K562 (cell line): Measurements from ENCODE around the gene TRABD2B. TPM values are rescaled to one million over a fixed set of nuclear protein-coding genes. Genes with fewer than 3 reads are reported as not detected.

ENCODE experiments used
- ATAC-seq: fragments of 200-7000 bp; cut with Tn5 transposase; 3 replicates; pipeline ENCODE4 v1.9.1; 2020; ENCODE audit warnings: moderate library complexity
- BruUV-seq: library from RNA; stranded (reverse); fragments of 400-500 nt; replicated peaks from 2 replicates; lab custom pipeline; 2021; lab: Mats Ljungman, UMichigan
- CTCF ChIA-PET: fragments of 300-600 bp; formaldehyde crosslinking; extraction: SDS; loops from one replicate; lab custom pipeline; 2021; ENCODE audit warnings: low intra/inter-chr PET ratio; lab: Yijun Ruan, JAX
- POLR2A ChIA-PET: fragments of 300-600, 350-650 bp; sonication (Branson Sonifier 250); formaldehyde crosslinking; extraction: SDS; loops from one replicate; lab custom pipeline; 2021; ENCODE audit warnings: antibody characterized with exemption, inconsistent platforms; lab: Yijun Ruan, JAX
- DNase-seq, 4 experiments: peaks; one replicate each; pipeline versions ENCODE4 v3.0.0 to v3.0.0-alpha.2; 2011 to 2018; ENCODE audit warnings: low spot score in 3 of 4, mixed read lengths in 3 of 4; ENCODE audit errors: extremely low read depth in 1 of 4
- FAIRE-seq: peaks from 2 replicates; lab custom pipeline; 2011; peaks lifted over from hg19 to GRCh38; lab: Jason Lieb, UNC
- H2AFZ ChIP-seq: 2 replicates; pipeline ENCODE4 v1.6.0; 2011; ENCODE audit warnings: low read depth, low read length, control low read depth, inconsistent platforms
- H3K27ac ChIP-seq: fragments of 200-600 bp; 3 replicates; pipeline ENCODE4 v1.8.0; 2011; ENCODE audit warnings: low read depth, mild to moderate bottlenecking, control low read depth, inconsistent platforms, low read length, moderate library complexity, mixed read lengths; ENCODE audit errors: extremely low read depth
- H3K27me3 ChIP-seq, 2 experiments: fragments of 300-600 bp in 1 of 2; 2 replicates in 1 of 2; 3 replicates in 1 of 2; pipeline versions ENCODE4 v1.6.0 to v1.8.0; 2011; ENCODE audit warnings: inconsistent platforms in 2 of 2, low read length in 2 of 2, mild to moderate bottlenecking in 1 of 2, mixed read lengths in 1 of 2, moderate library complexity in 1 of 2; ENCODE audit not compliant: control insufficient read depth in 2 of 2, insufficient read depth in 2 of 2
- H3K36me3 ChIP-seq: fragments of 300-600 bp; 3 replicates; pipeline ENCODE4 v1.8.0; 2011; ENCODE audit warnings: mild to moderate bottlenecking, low read length, inconsistent platforms; ENCODE audit not compliant: control insufficient read depth, insufficient read depth
- H3K4me1 ChIP-seq, 2 experiments: fragments of 200-600 bp in 1 of 2; replicated peaks in 1 of 2; 2 replicates in 1 of 2; 3 replicates in 1 of 2; pipeline versions ENCODE4 v1.5.1 to v1.8.0; 2011; ENCODE audit warnings: inconsistent platforms in 2 of 2, low read length in 2 of 2, mild to moderate bottlenecking in 1 of 2, mixed read lengths in 1 of 2, moderate library complexity in 1 of 2; ENCODE audit not compliant: control insufficient read depth in 2 of 2, insufficient read depth in 2 of 2
- H3K4me2 ChIP-seq: 2 replicates; pipeline ENCODE4 v1.6.1; 2011; ENCODE audit warnings: low read length, control low read depth, inconsistent platforms, mixed read lengths; ENCODE audit not compliant: insufficient read depth
- H3K4me3 ChIP-seq: fragments of 200-600 bp; sonication (generic), shearing (Covaris generic); 2 replicates; pipeline ENCODE4 v1.5.1; 2016; ENCODE audit warnings: control low read depth, inconsistent platforms
- H3K79me2 ChIP-seq: fragments of 200-600 bp; 3 replicates; pipeline ENCODE4 v1.8.0; 2011; ENCODE audit warnings: low read length, inconsistent platforms; ENCODE audit not compliant: control insufficient read depth, insufficient read depth
- H3K9ac ChIP-seq, 2 experiments: 2 replicates each; pipeline versions ENCODE4 v1.6.0 to v1.6.1; 2011; ENCODE audit warnings: low read depth in 2 of 2, low read length in 2 of 2, control low read depth in 1 of 2, inconsistent platforms in 1 of 2, mild to moderate bottlenecking in 1 of 2, mixed read lengths in 1 of 2; ENCODE audit not compliant: insufficient read depth in 1 of 2
- H3K9me1 ChIP-seq: one replicate; pipeline ENCODE4 v1.6.0; 2011; ENCODE audit warnings: inconsistent platforms, mild to moderate bottlenecking, low read length, moderate library complexity; ENCODE audit not compliant: control insufficient read depth, insufficient read depth
- H3K9me3 ChIP-seq: replicated peaks from 2 replicates; pipeline ENCODE4 v1.5.1; 2011; ENCODE audit warnings: low read depth, low read length, inconsistent platforms; ENCODE audit not compliant: control insufficient read depth, insufficient read depth
- H4K20me1 ChIP-seq: replicated peaks from 2 replicates; pipeline ENCODE4 v1.6.1; 2011; ENCODE audit warnings: low read length, inconsistent platforms, mixed read lengths; ENCODE audit not compliant: control insufficient read depth, insufficient read depth
- ATF1 ChIP-seq, 2 experiments: fragments of 450-650 bp in 1 of 2; IDR thresholded peaks; 2 replicates each; pipeline ENCODE4 v1.6.1; 2016; ENCODE audit warnings: missing compliant biosample characterization in 1 of 2, missing genetic modification characterization in 1 of 2
- ZNF75A ChIP-seq: fragments of 450-650 bp; formaldehyde crosslinking; IDR thresholded peaks from 2 replicates; pipeline ENCODE4 v1.4.0; 2020; ENCODE audit warnings: mild to moderate bottlenecking
- WGBS: fragments of 100-300 bp; shearing (Covaris generic); methylation state at CpG from one replicate; pipeline ENCODE4 v1.1.6; 2016; ENCODE audit warnings: low coverage, mixed read lengths; ENCODE audit not compliant: insufficient coverage; ENCODE audit errors: missing lambda C conversion rate; 5-methylcytosine and 5-hydroxymethylcytosine counted together
- in situ Hi-C: fragments of 300-500 bp; cut with MboI; formaldehyde crosslinking; loops from 4 replicates; pipeline ENCODE4 v1.15.0; 2018; ENCODE audit warnings: inconsistent platforms, mixed read lengths
- intact Hi-C: fragments of 100-400 bp; cut with micrococcal nuclease; formaldehyde crosslinking; loops from 2 replicates; pipeline ENCODE4 v1.14.2; 2022
- polyA plus RNA-seq, 8 experiments: library from polyadenylated mRNA; depleted of rRNA in 4 of 8; stranded (reverse) in 5 of 8; unstranded in 3 of 8; fragments of >200 nt; fragmentation: Nextera tagmentation in 2 of 8; fragmentation: Illumina TruSeq in 1 of 8; extraction: Ambion mirVana in 2 of 8; extraction: Trizol in 1 of 8; gene quantifications; 2 replicates each; pipeline versions ENCODE4 v1.2.1 to v1.2.3, GENCODE V29; 2011 to 2014; ENCODE audit warnings: inconsistent platforms in 1 of 8, missing spikeins in 1 of 8
- total RNA-seq, 7 experiments: library from RNA; depleted of rRNA in 6 of 7; stranded (reverse); fragments of >200 nt in 6 of 7; fragmentation: Illumina TruSeq in 2 of 7; extraction: Trizol in 2 of 7; gene quantifications; 2 replicates each; pipeline versions ENCODE4 v1.2.1 to v1.2.3, GENCODE V29; 2011 to 2021; ENCODE audit warnings: low replicate concordance in 1 of 7
- TF ChIP-seq, protein P1 (sequence below): fragments of 450-650 bp; formaldehyde crosslinking; IDR thresholded peaks from 2 replicates; pipeline ENCODE4 v1.4.0; 2022; ENCODE audit warnings: missing genetic modification characterization

TRABD2B gene
- total and polyA plus RNA-seq, 9 of the 15 experiments (the other 6 are each of a cell fraction or from before 2014, with no cell fraction given) = not detected

DNA sequence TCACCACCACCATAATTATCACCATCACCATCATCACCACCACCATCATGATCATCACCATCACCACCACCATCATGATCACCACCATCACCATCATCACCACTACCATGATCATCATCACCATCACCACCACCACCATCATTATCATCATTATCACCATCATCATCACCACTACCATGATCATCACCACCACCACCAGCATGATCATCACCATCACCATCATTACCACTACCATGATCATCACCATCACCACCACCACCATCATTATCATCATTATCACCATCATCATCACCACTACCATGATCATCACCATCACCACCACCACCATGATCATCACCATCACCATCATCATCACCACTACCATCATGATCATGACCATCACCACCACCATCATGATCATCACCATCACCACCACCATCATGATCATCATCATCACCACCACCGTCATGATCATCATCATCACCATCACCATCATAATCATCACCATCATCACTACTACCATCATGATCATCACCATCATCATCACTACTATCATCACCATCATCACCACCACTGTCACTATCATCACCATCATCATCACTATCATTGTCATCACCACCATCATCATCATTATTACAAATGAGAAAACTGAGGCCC is 60.2 kb downstream of the TRABD2B start:
- no peak for FAIRE-seq
- H3K36me3 ChIP-seq = no peaks in the 10 kb centered on the region
- POLR2A ChIA-PET = interaction anchor here (0.6 kb wide), 1 partner anchor 11 kb away, joined by 3 read pairs; no protein-coding TSS in a partner anchor
- CTCF ChIA-PET = no interaction called here
- H3K27me3 ChIP-seq = peaks cover 0 to 4% of the 10 kb centered on the region in 2 experiments; a peak in 1 of 5 replicates
- DNase-seq = no peak
- H4K20me1 ChIP-seq = no peaks in the 10 kb centered on the region
- 0% methylated on average over 1 of the region's 1 CpG for WGBS
- in situ Hi-C loops = no loop called here
- H3K79me2 ChIP-seq = no peaks in the 10 kb centered on the region
- no peaks in the 10 kb centered on the region for H3K9me3 ChIP-seq
- no TSS peak for BruUV-seq
- H3K27ac ChIP-seq = no peak overlapping the region
- intact Hi-C loops = no loop called here
- no peaks in the 10 kb centered on the region for H3K9me1 ChIP-seq
- no peak overlapping the region for H3K4me2 ChIP-seq
- no peak overlapping the region for H2AFZ ChIP-seq
- no peak for TF ChIP-seq ZNF75A (CRISPR knock-in tag)
- TF ChIP-seq, protein P1, sequence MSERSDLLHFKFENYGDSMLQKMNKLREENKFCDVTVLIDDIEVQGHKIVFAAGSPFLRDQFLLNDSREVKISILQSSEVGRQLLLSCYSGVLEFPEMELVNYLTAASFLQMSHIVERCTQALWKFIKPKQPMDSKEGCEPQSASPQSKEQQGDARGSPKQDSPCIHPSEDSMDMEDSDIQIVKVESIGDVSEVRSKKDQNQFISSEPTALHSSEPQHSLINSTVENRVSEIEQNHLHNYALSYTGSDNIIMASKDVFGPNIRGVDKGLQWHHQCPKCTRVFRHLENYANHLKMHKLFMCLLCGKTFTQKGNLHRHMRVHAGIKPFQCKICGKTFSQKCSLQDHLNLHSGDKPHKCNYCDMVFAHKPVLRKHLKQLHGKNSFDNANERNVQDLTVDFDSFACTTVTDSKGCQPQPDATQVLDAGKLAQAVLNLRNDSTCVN = 0 out of 2 replicates have a peak, but pooled peaks have one; percentile 9
- no peak for TF ChIP-seq ATF1 (CRISPR knock-in tag; IDR thresholded peaks at IDR 0.05)
- peak; percentile 37; the same call in 1 of the 2 replicates for TF ChIP-seq ATF1 (tag; IDR thresholded peaks at IDR 0.05)
- TF ChIP-seq, all 486 proteins: peak for 2
- H3K9ac ChIP-seq = no peak overlapping the region
- H3K4me1 ChIP-seq = no peaks in the 10 kb centered on the region
- no peak overlapping the region for H3K4me3 ChIP-seq
- ATAC-seq = no peak
